Measurements from ENCODE around the gene TRHDE. TPM values are rescaled to one million over a fixed set of nuclear protein-coding genes. Genes with fewer than 3 reads are reported as not detected.
A peak's percentile ranks its signal among the peaks of the same experiment; 100 is the strongest.

The TRHDE gene
- total RNA-seq, 2 experiments from 2014 or later: not detected

- POLR2A ChIA-PET: no interaction called here
- no peaks in the 10 kb centered on the region for H3K4me1 Mint-ChIP-seq
These were observed 28.6 kb downstream of the TRHDE start for GRCh38 chr12:72300728-72301127.

GRCh38 chr12:72304751-72305150, 32.6 kb downstream of the TRHDE start:
- DNase-seq: no peak
- Mint-ChIP-seq H3K27ac (no peak overlapping the region), H3K4me3 (no peak overlapping the region), H3K27me3 (no peaks in the 10 kb centered on the region), H3K36me3 (ENCODE audit: low read depth) (no peaks in the 10 kb centered on the region), H3K4me1 (no peaks in the 10 kb centered on the region), H3K9me3 (no peaks in the 10 kb centered on the region)
- ChIA-PET CTCF (no interaction called here), POLR2A (no interaction called here)

More at GRCh38 chr12:72300728-72301127, 28.6 kb downstream of the TRHDE start:
- CTCF ChIA-PET: no interaction called here
- DNase-seq: no peak
- no peaks in the 10 kb centered on the region for H3K27me3 Mint-ChIP-seq
- H3K4me3 Mint-ChIP-seq: no peak overlapping the region
- no peaks in the 10 kb centered on the region for H3K9me3 Mint-ChIP-seq
- no peak overlapping the region for H3K27ac Mint-ChIP-seq
- no peaks in the 10 kb centered on the region for H3K36me3 Mint-ChIP-seq (ENCODE audit: low read depth)

GRCh38 chr12:72307229-72307628, 35.1 kb downstream of the TRHDE start:
- DNase-seq: no peak

GRCh38 chr12:72311946-72312345, 39.8 kb downstream of the TRHDE start:
- no peak overlapping the region for H3K4me3 Mint-ChIP-seq
- POLR2A ChIA-PET: no interaction called here
- CTCF ChIA-PET: interaction anchor here (0.6 kb wide), 1 partner anchor 435 kb away, joined by 4 read pairs; no protein-coding TSS in a partner anchor
- H3K27me3 Mint-ChIP-seq: no peaks in the 10 kb centered on the region
- no peaks in the 10 kb centered on the region for H3K36me3 Mint-ChIP-seq (ENCODE audit: low read depth)
- no peak overlapping the region for H3K27ac Mint-ChIP-seq
- H3K4me1 Mint-ChIP-seq: no peaks in the 10 kb centered on the region
- H3K9me3 Mint-ChIP-seq: no peaks in the 10 kb centered on the region
- DNase-seq: no peak

More at GRCh38 chr12:72307229-72307628, 35.1 kb downstream of the TRHDE start:
- H3K27me3 Mint-ChIP-seq: no peaks in the 10 kb centered on the region
- H3K27ac Mint-ChIP-seq: no peak overlapping the region
- ChIA-PET POLR2A (no interaction called here), CTCF (no interaction called here)
- H3K9me3 Mint-ChIP-seq: no peaks in the 10 kb centered on the region
- H3K4me1 Mint-ChIP-seq: no peaks in the 10 kb centered on the region
- H3K36me3 Mint-ChIP-seq (ENCODE audit: low read depth): no peaks in the 10 kb centered on the region
- H3K4me3 Mint-ChIP-seq: no peak overlapping the region

- POLR2A ChIA-PET: no interaction called here
- Mint-ChIP-seq H3K4me3 (no peak overlapping the region), H3K9me3 (no peaks in the 10 kb centered on the region), H3K27me3 (no peaks in the 10 kb centered on the region), H3K27ac (no peak overlapping the region), H3K36me3 (ENCODE audit: low read depth) (no peaks in the 10 kb centered on the region), H3K4me1 (no peaks in the 10 kb centered on the region)
- DNase-seq: no peak
- CTCF ChIA-PET: no interaction called here
These were observed 41.6 kb downstream of the TRHDE start for GRCh38 chr12:72313806-72314205.

GRCh38 chr12:72315858-72316257, 43.7 kb downstream of the TRHDE start:
- Mint-ChIP-seq H3K4me1 (no peaks in the 10 kb centered on the region), H3K36me3 (ENCODE audit: low read depth) (no peaks in the 10 kb centered on the region), H3K4me3 (no peak overlapping the region), H3K9me3 (no peaks in the 10 kb centered on the region), H3K27me3 (no peaks in the 10 kb centered on the region), H3K27ac (no peak overlapping the region)
- no peak for DNase-seq
- CTCF ChIA-PET: interaction anchor here (0.7 kb wide), 1 partner anchor 15 kb away, joined by 4 read pairs; no protein-coding TSS in a partner anchor
- POLR2A ChIA-PET: no interaction called here

GRCh38 chr12:72318341-72318740, 46.2 kb downstream of the TRHDE start:
- no peaks in the 10 kb centered on the region for H3K9me3 Mint-ChIP-seq
- no peaks in the 10 kb centered on the region for H3K27me3 Mint-ChIP-seq
- H3K4me1 Mint-ChIP-seq: no peaks in the 10 kb centered on the region
- DNase-seq: no peak
- H3K36me3 Mint-ChIP-seq (ENCODE audit: low read depth): no peaks in the 10 kb centered on the region
- ChIA-PET CTCF (no interaction called here), POLR2A (no interaction called here)
- H3K27ac Mint-ChIP-seq: no peak overlapping the region
- no peak overlapping the region for H3K4me3 Mint-ChIP-seq

GRCh38 chr12:72323881-72324280, 51.7 kb downstream of the TRHDE start:
- H3K4me1 Mint-ChIP-seq: no peaks in the 10 kb centered on the region

GRCh38 chr12:72330301-72330700, 58.1 kb downstream of the TRHDE start:
- H3K27ac Mint-ChIP-seq: no peak overlapping the region
- ChIA-PET CTCF (interaction anchor here (0.7 to 1.2 kb wide), 4 partner anchors 15 to 1604 kb away, joined by 3 to 4 read pairs (median 3); no protein-coding TSS in a partner anchor), POLR2A (no interaction called here)
- H3K4me3 Mint-ChIP-seq: no peak overlapping the region
- no peak for DNase-seq
- no peaks in the 10 kb centered on the region for H3K9me3 Mint-ChIP-seq
- no peaks in the 10 kb centered on the region for H3K27me3 Mint-ChIP-seq
- no peaks in the 10 kb centered on the region for H3K4me1 Mint-ChIP-seq
- no peaks in the 10 kb centered on the region for H3K36me3 Mint-ChIP-seq (ENCODE audit: low read depth)

More at GRCh38 chr12:72323881-72324280, 51.7 kb downstream of the TRHDE start:
- Mint-ChIP-seq H3K27ac (no peak overlapping the region), H3K36me3 (ENCODE audit: low read depth) (no peaks in the 10 kb centered on the region), H3K4me3 (no peak overlapping the region), H3K9me3 (no peaks in the 10 kb centered on the region), H3K27me3 (no peaks in the 10 kb centered on the region)
- CTCF ChIA-PET: no interaction called here
- DNase-seq: no peak
- POLR2A ChIA-PET: no interaction called here

- H3K4me1 Mint-ChIP-seq: no peaks in the 10 kb centered on the region
- CTCF ChIA-PET: interaction anchor here (0.7 to 1.2 kb wide), 4 partner anchors 15 to 1603 kb away, joined by 3 to 4 read pairs (median 3); no protein-coding TSS in a partner anchor
- H3K9me3 Mint-ChIP-seq: no peaks in the 10 kb centered on the region
- DNase-seq: no peak
- no peaks in the 10 kb centered on the region for H3K27me3 Mint-ChIP-seq
- POLR2A ChIA-PET: no interaction called here
- H3K27ac Mint-ChIP-seq: no peak overlapping the region
- H3K4me3 Mint-ChIP-seq: no peak overlapping the region
- no peaks in the 10 kb centered on the region for H3K36me3 Mint-ChIP-seq (ENCODE audit: low read depth)
These were observed 58.6 kb downstream of the TRHDE start for GRCh38 chr12:72330784-72331183.

GRCh38 chr12:72337382-72337781, 65.2 kb downstream of the TRHDE start:
- no peaks in the 10 kb centered on the region for H3K9me3 Mint-ChIP-seq
- H3K4me3 Mint-ChIP-seq: no peak overlapping the region
- ChIA-PET POLR2A (no interaction called here), CTCF (no interaction called here)
- no peaks in the 10 kb centered on the region for H3K36me3 Mint-ChIP-seq (ENCODE audit: low read depth)
- H3K4me1 Mint-ChIP-seq: no peaks in the 10 kb centered on the region
- DNase-seq: no peak
- no peaks in the 10 kb centered on the region for H3K27me3 Mint-ChIP-seq
- H3K27ac Mint-ChIP-seq: no peak overlapping the region

GRCh38 chr12:72337946-72338345, 65.8 kb downstream of the TRHDE start:
- DNase-seq: no peak
- H3K9me3 Mint-ChIP-seq: no peaks in the 10 kb centered on the region
- no peaks in the 10 kb centered on the region for H3K4me1 Mint-ChIP-seq
- H3K27me3 Mint-ChIP-seq: no peaks in the 10 kb centered on the region
- POLR2A ChIA-PET: no interaction called here
- CTCF ChIA-PET: no interaction called here
- H3K36me3 Mint-ChIP-seq (ENCODE audit: low read depth): no peaks in the 10 kb centered on the region
- H3K4me3 Mint-ChIP-seq: no peak overlapping the region
- H3K27ac Mint-ChIP-seq: no peak overlapping the region

- CTCF ChIA-PET: no interaction called here
- Mint-ChIP-seq H3K4me3 (no peak overlapping the region), H3K27ac (no peak overlapping the region), H3K27me3 (no peaks in the 10 kb centered on the region), H3K4me1 (no peaks in the 10 kb centered on the region), H3K36me3 (ENCODE audit: low read depth) (no peaks in the 10 kb centered on the region), H3K9me3 (no peaks in the 10 kb centered on the region)
- no peak for DNase-seq
- POLR2A ChIA-PET: no interaction called here
These were observed 66.3 kb downstream of the TRHDE start for GRCh38 chr12:72338437-72338836.

GRCh38 chr12:72346363-72346944, 74.3 kb downstream of the TRHDE start:
- ChIA-PET POLR2A (no interaction called here), CTCF (no interaction called here)
- Mint-ChIP-seq H3K27ac (no peak overlapping the region), H3K4me3 (no peak overlapping the region), H3K9me3 (no peaks in the 10 kb centered on the region), H3K27me3 (no peaks in the 10 kb centered on the region), H3K4me1 (no peaks in the 10 kb centered on the region), H3K36me3 (ENCODE audit: low read depth) (no peaks in the 10 kb centered on the region)
- DNase-seq: peak; percentile 58

Data from activated CD4-positive, alpha-beta T cell treated with anti-CD3 and anti-CD28 coated beads, Interleukin-2, amount 10 ng/mL, durations not matched to agents 7 days and 5 days (primary cell).